SK-N-SH (cell line): ENCODE results near the gene NEK9. TPM values are rescaled to one million over a fixed set of nuclear protein-coding genes. Genes with fewer than 3 reads are reported as not detected.

Experiments used
- CTCF ChIA-PET: fragments of 300-600, 350-600 bp; formaldehyde crosslinking; extraction: SDS; loops from one replicate; lab custom pipeline; 2021; lab: Yijun Ruan, JAX
- POLR2A ChIA-PET: fragments of 350-600 bp; sonication (Branson Sonifier 250); formaldehyde crosslinking; extraction: SDS; loops from one replicate; lab custom pipeline; 2020; ENCODE audit warnings: antibody characterized with exemption, inconsistent platforms; lab: Yijun Ruan, JAX
- DNase-seq: peaks from one replicate; pipeline ENCODE4 v3.0.0; 2012
- H2AFZ ChIP-seq: fragments of 200-600 bp; sonication (generic); 2 replicates; pipeline ENCODE4 v1.8.1; 2016; ENCODE audit warnings: antibody characterized with exemption, mild to moderate bottlenecking, low read depth
- H3F3A ChIP-seq: fragments of 200-600 bp; sonication (generic); replicated peaks from 2 replicates; pipeline ENCODE3; 2016; ENCODE audit warnings: antibody characterized with exemption, mild to moderate bottlenecking; ENCODE audit not compliant: insufficient read depth
- H3K27ac ChIP-seq, 2 experiments: fragments of 200-500 bp in 1 of 2; fragments of 200-600 bp in 1 of 2; sonication (Bioruptor generic) in 1 of 2; sonication (generic), shearing (Covaris generic) in 1 of 2; 2 replicates each; pipeline versions ENCODE4 v1.5.1 to v1.6.1; 2014 to 2016; ENCODE audit warnings: low read depth in 2 of 2, inconsistent platforms in 1 of 2, low read length in 1 of 2, mild to moderate bottlenecking in 1 of 2, mixed read lengths in 1 of 2
- H3K27me3 ChIP-seq: fragments of 200-600 bp; sonication (generic), shearing (Covaris generic); 2 replicates; pipeline ENCODE4 v1.6.1; 2016; ENCODE audit warnings: mixed run types; ENCODE audit not compliant: insufficient read depth
- H3K36me3 ChIP-seq, 2 experiments: fragments of 200-500 bp in 1 of 2; fragments of 200-600 bp in 1 of 2; sonication (Bioruptor generic) in 1 of 2; sonication (generic) in 1 of 2; replicated peaks in 1 of 2; 2 replicates each; pipeline versions ENCODE3 to v1.5.1; 2014 to 2016; ENCODE audit warnings: low read length in 1 of 2, mild to moderate bottlenecking in 1 of 2; ENCODE audit not compliant: insufficient read depth in 2 of 2, control insufficient read depth in 1 of 2
- H3K4me1 ChIP-seq, 2 experiments: fragments of 200-500 bp in 1 of 2; fragments of 200-600 bp in 1 of 2; sonication (Bioruptor generic) in 1 of 2; sonication (generic), shearing (Covaris generic) in 1 of 2; 2 replicates each; pipeline versions ENCODE4 v1.5.1 to v1.6.1; 2014 to 2016; ENCODE audit warnings: low read depth in 1 of 2, low read length in 1 of 2, mixed run types in 1 of 2; ENCODE audit not compliant: insufficient read depth in 2 of 2, control insufficient read depth in 1 of 2
- H3K4me2 ChIP-seq: fragments of 200-600 bp; sonication (generic), shearing (Covaris generic); 2 replicates; pipeline ENCODE4 v1.6.1; 2017; ENCODE audit warnings: mixed run types
- H3K4me3 ChIP-seq, 2 experiments: fragments of 200-500 bp in 1 of 2; fragments of 200-600 bp in 1 of 2; sonication (Bioruptor generic) in 1 of 2; sonication (generic), shearing (Covaris generic) in 1 of 2; 2 replicates each; pipeline versions ENCODE4 v1.5.1 to v1.8.1; 2014 to 2016; ENCODE audit warnings: low read depth in 2 of 2, inconsistent platforms in 1 of 2, low read length in 1 of 2, mild to moderate bottlenecking in 1 of 2, mixed read lengths in 1 of 2, moderate library complexity in 1 of 2
- H3K79me2 ChIP-seq: fragments of 200-600 bp; sonication (generic); 2 replicates; pipeline ENCODE4 v1.8.1; 2017; ENCODE audit warnings: mild to moderate bottlenecking; ENCODE audit not compliant: insufficient read depth
- H3K9ac ChIP-seq: fragments of 200-600 bp; sonication (generic); 2 replicates; pipeline ENCODE4 v1.6.1; 2017; ENCODE audit warnings: mixed run types
- H3K9me2 ChIP-seq: fragments of 200-600 bp; sonication (generic); 2 replicates; pipeline ENCODE4 v1.6.1; 2017; ENCODE audit warnings: mixed run types
- H3K9me3 ChIP-seq: fragments of 200-600 bp; sonication (generic); 2 replicates; pipeline ENCODE4 v1.6.1; 2017; ENCODE audit warnings: mixed run types, mild to moderate bottlenecking, moderate library complexity
- H4K20me1 ChIP-seq: fragments of 200-600 bp; sonication (generic); 2 replicates; pipeline ENCODE4 v1.6.1; 2017; ENCODE audit warnings: mild to moderate bottlenecking, mixed run types; ENCODE audit not compliant: insufficient read depth
- CTCF ChIP-seq: fragments of 200-600 bp; sonication (generic); IDR thresholded peaks from 2 replicates; pipeline ENCODE4 v1.6.1; 2017; ENCODE audit warnings: antibody characterized with exemption, mild to moderate bottlenecking, moderate library complexity
- EP300 ChIP-seq, 2 experiments: IDR thresholded peaks; 2 replicates each; pipeline versions ENCODE4 v1.4.0 to v1.6.1; 2012; ENCODE audit warnings: borderline replicate concordance in 1 of 2, low read depth in 1 of 2, low read length in 1 of 2
- FOSL2 ChIP-seq: IDR thresholded peaks from 2 replicates; pipeline ENCODE4 v1.4.0; 2012; ENCODE audit warnings: low read depth, mild to moderate bottlenecking, moderate library complexity, borderline replicate concordance
- GATA2 ChIP-seq: sonication (generic); formaldehyde crosslinking; IDR thresholded peaks from 2 replicates; pipeline ENCODE4 v1.5.0; 2020; ENCODE audit warnings: mild to moderate bottlenecking, missing genetic modification reagents
- MXI1 ChIP-seq: IDR thresholded peaks from 2 replicates; pipeline ENCODE4 v1.6.1; 2012; ENCODE audit warnings: mild to moderate bottlenecking, low read depth, low read length, improper control_type of control experiment
- NRF1 ChIP-seq: IDR thresholded peaks from 2 replicates; pipeline ENCODE4 v1.6.1; 2012; ENCODE audit warnings: low read depth, mild to moderate bottlenecking, low read length
- PBX3 ChIP-seq: IDR thresholded peaks from 2 replicates; pipeline ENCODE4; 2012
- SIN3A ChIP-seq: IDR thresholded peaks from 2 replicates; pipeline ENCODE4 v1.6.1; 2012; ENCODE audit warnings: low read depth, mild to moderate bottlenecking, low read length, moderate library complexity, borderline replicate concordance
- USF1 ChIP-seq: IDR thresholded peaks from 2 replicates; pipeline ENCODE4 v1.4.0; 2012; ENCODE audit warnings: low read depth, borderline replicate concordance
- WGBS: methylation state at CpG from one replicate; pipeline ENCODE4 v1.1.6; 2017; ENCODE audit warnings: low lambda C conversion rate; 5-methylcytosine and 5-hydroxymethylcytosine counted together
- polyA plus RNA-seq, 3 experiments: library from polyadenylated mRNA; depleted of rRNA; stranded (reverse); fragments of >200 nt; gene quantifications; 2 replicates each; pipeline ENCODE4 v1.2.3, GENCODE V29; 2012
- TF ChIP-seq, protein P1 (sequence below): IDR thresholded peaks from 2 replicates; pipeline ENCODE4 v1.4.0; 2012; ENCODE audit warnings: low read depth, borderline replicate concordance

The NEK9 gene
- polyA plus RNA-seq, 1 of the 3 experiments (the other 2 are of a cell fraction): 48.1 TPM

DNA sequence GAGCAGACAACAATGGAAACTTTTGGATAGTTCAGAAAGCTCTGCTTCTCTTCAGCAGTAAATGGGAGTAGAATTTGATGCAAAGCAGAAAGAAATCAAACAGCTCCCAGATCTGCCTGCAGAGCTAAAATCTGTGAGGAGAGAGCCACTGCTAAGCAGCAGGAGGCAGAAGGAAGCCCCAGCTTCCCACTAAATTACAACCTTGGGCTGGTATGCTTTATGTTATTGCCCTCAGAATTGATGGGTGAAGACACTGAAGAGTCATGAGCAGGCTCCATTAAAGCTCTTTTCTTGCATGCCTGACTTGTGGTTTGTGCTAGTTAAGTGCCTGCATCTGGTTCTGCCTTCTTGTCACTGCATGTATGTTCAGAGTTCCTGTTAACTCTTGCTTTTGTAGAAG is 49.1 kb downstream of the NEK9 start (continued):
- TF ChIP-seq PBX3: peak; percentile 37; the same call in 1 of the 2 replicates

- DNase-seq: no peak
- CTCF ChIA-PET: interaction anchor here (1.1 to 3.8 kb wide), 5 partner anchors 9 to 124 kb away, joined by 3 to 18 read pairs (median 8); no protein-coding TSS in a partner anchor
- Histone ChIP-seq H3K4me2 (no peak overlapping the region), H3K9ac (no peak overlapping the region), H3F3A (peaks cover 11% of the 10 kb centered on the region), H3K27ac (peak overlapping the region in 1 of 2 experiments; percentile 98; a peak in 2 of 4 replicates), H4K20me1 (no peaks in the 10 kb centered on the region), H3K9me2 (no peaks in the 10 kb centered on the region), H3K79me2 (peaks cover 17% of the 10 kb centered on the region), H3K9me3 (no peaks in the 10 kb centered on the region), H3K4me3 (no peak overlapping the region), H3K36me3 (no peaks in the 10 kb centered on the region), H2AFZ (no peak overlapping the region), H3K27me3 (no peaks in the 10 kb centered on the region), H3K4me1 (peaks cover 0 to 11% of the 10 kb centered on the region in 2 experiments; a peak in 1 of 4 replicates)
- POLR2A ChIA-PET: interaction anchor here (0.5 to 1.0 kb wide), 2 partner anchors 67 to 109 kb away, joined by 3 to 4 read pairs; partner anchors contain the start of gene EIF2B2
- no peak for TF ChIP-seq EP300 (IDR thresholded peaks at IDR 0.05; ENCODE audit: borderline replicate concordance in 1 of 2, low read depth in 1 of 2, low read length in 1 of 2)
- TF ChIP-seq FOSL2: no peak
- no peak for TF ChIP-seq PBX3
- TF ChIP-seq MXI1: no peak
- no peak for TF ChIP-seq USF1
- TF ChIP-seq GATA2 (CRISPR knock-in tag): no peak
- TF ChIP-seq CTCF: no peak
- WGBS: 90% methylated on average over 8 of the region's 9 CpGs
Measured at GRCh38 chr14:75070383-75070782, 56.5 kb downstream of the NEK9 start.

DNA sequence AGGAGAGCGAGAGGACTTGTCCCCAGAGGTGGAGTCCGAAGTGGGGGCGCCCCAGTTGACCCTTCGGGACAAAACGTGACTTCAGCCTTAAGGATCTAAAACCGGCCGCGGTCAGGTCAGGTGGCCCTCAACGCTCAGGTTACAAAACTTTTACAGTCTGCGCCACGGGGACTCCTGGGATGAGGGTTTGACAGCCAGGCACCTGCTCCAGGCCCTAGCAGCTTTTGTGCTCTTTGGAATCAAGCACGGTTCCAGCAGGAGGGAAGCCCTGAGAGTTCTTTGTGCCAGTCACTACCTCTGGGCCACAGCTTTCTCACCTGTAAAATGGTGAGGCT is 57.1 kb downstream of the NEK9 start:
- DNase-seq: no peak
- Histone ChIP-seq H3K79me2 (peaks cover 17% of the 10 kb centered on the region), H3K4me1 (peaks cover 0 to 11% of the 10 kb centered on the region in 2 experiments; a peak in 1 of 4 replicates), H3K9ac (peak overlapping the region; percentile 84; the same call in 1 of the 2 replicates), H2AFZ (peak overlapping the region; percentile 85), H3K9me3 (no peaks in the 10 kb centered on the region), H3K27ac (peak overlapping the region; percentile 84 to 98), H3F3A (peaks cover 11% of the 10 kb centered on the region), H3K4me3 (peak overlapping the region; percentile 59 to 69; a peak in 3 of 4 replicates), H3K27me3 (no peaks in the 10 kb centered on the region), H3K4me2 (peak overlapping the region; percentile 84), H3K9me2 (no peaks in the 10 kb centered on the region), H3K36me3 (no peaks in the 10 kb centered on the region), H4K20me1 (no peaks in the 10 kb centered on the region)
- CTCF ChIA-PET: interaction anchor here (0.7 to 3.8 kb wide), 6 partner anchors 10 to 123 kb away, joined by 3 to 18 read pairs (median 6); no protein-coding TSS in a partner anchor
- POLR2A ChIA-PET: interaction anchor here (0.6 to 1.9 kb wide), 8 partner anchors 8 to 667 kb away, joined by 3 to 6 read pairs (median 4); partner anchors contain the start of genes MLH3, PGF and RPS6KL1
- WGBS: 70% methylated on average over 3 of the region's 12 CpGs
- TF ChIP-seq GATA2 (CRISPR knock-in tag): no peak
- TF ChIP-seq, protein P1, sequence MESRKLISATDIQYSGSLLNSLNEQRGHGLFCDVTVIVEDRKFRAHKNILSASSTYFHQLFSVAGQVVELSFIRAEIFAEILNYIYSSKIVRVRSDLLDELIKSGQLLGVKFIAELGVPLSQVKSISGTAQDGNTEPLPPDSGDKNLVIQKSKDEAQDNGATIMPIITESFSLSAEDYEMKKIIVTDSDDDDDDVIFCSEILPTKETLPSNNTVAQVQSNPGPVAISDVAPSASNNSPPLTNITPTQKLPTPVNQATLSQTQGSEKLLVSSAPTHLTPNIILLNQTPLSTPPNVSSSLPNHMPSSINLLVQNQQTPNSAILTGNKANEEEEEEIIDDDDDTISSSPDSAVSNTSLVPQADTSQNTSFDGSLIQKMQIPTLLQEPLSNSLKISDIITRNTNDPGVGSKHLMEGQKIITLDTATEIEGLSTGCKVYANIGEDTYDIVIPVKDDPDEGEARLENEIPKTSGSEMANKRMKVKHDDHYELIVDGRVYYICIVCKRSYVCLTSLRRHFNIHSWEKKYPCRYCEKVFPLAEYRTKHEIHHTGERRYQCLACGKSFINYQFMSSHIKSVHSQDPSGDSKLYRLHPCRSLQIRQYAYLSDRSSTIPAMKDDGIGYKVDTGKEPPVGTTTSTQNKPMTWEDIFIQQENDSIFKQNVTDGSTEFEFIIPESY: no peak
- no peak for TF ChIP-seq MXI1
- no peak for TF ChIP-seq CTCF
- no peak for TF ChIP-seq NRF1
- TF ChIP-seq SIN3A: no peak
